GM21737 (cell line): ENCODE results near the gene CYB5D1.
A peak's percentile ranks its signal among the peaks of the same experiment; 100 is the strongest.

Experiments used
- ATAC-seq: cut with Tn5 transposase; IDR thresholded peaks from one replicate; pipeline ENCODE4 v1.9.1; 2021; ENCODE audit warnings: mild to moderate bottlenecking, moderate library complexity; ENCODE audit not compliant: unreplicated experiment

Gene CYB5D1

GRCh38 chr17:7885367-7886226, 27.8 kb downstream of the CYB5D1 start:
- ATAC-seq = no peak

DNA sequence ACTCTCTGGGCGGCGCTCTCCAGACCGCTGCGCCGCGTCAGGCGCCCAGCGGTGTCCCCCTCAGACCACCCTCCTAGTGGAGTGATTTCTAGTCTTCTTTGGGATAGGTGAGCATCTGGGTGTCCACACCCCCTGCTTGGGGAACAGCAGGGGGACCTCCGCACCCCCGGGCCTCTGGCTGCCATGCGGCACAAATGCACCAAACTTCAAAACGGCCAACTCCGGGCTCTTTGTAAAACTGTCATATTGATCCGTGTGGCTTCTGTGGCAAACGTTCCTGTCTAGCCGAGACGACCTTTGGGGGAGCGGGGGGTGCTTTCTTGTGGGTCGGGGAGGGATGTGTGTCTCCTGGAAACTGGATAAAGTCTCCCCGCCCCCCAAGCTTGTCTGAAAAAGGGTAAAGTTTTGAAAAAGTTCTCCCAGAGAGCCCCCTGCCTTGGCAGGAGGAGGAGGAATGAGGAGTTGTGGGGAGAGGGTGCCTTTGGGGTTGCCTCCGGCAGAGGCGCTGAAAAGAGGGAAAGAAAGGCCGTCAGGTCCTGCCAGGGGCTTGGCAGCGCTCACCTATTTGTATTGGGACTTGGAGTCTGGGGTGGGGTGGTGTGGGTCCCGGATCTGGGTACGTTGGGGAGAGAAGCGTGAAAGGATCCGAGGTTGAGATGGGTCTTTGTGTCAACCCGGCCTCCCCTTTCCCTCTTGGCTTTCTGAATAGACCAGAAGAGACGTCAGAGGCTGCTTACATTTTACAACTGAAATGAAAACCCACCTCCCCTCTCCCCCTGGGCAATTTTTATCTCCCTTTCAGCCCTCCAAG, 28.6 kb downstream of the CYB5D1 start:
- ATAC-seq = no peak

DNA sequence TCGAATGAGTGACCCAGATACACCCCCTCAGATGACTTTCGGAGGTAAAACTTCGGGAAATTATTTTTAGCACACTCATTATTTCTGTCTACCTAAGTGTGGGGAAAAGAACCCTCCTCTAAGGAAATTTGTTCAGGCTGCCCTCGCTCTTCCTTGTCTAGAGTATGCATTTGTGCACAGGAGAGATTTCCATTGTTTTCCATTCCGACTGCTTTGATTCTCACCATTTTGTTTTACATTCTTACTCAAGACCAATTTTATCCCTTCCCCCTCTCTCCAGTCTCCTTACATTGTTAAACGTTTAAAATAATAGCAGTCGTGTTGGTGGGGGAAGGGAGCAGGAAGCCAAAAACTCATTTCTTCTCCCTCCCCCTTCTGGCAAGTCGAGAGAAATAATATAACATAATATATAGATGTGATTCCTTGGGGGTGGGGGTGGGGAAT, 29.3 kb downstream of the CYB5D1 start:
- ATAC-seq = no peak

GRCh38 chr17:7887482-7888183, 29.8 kb downstream of the CYB5D1 start:
- ATAC-seq = peak; percentile 54

GRCh38 chr17:7888184-7888920, 30.5 kb downstream of the CYB5D1 start, which contains the start of gene CHD3:
CHD3 (plus strand) TSS chr17:7888789; CDS start chr17:7889001, 212 bp downstream.
- ATAC-seq = no peak

DNA sequence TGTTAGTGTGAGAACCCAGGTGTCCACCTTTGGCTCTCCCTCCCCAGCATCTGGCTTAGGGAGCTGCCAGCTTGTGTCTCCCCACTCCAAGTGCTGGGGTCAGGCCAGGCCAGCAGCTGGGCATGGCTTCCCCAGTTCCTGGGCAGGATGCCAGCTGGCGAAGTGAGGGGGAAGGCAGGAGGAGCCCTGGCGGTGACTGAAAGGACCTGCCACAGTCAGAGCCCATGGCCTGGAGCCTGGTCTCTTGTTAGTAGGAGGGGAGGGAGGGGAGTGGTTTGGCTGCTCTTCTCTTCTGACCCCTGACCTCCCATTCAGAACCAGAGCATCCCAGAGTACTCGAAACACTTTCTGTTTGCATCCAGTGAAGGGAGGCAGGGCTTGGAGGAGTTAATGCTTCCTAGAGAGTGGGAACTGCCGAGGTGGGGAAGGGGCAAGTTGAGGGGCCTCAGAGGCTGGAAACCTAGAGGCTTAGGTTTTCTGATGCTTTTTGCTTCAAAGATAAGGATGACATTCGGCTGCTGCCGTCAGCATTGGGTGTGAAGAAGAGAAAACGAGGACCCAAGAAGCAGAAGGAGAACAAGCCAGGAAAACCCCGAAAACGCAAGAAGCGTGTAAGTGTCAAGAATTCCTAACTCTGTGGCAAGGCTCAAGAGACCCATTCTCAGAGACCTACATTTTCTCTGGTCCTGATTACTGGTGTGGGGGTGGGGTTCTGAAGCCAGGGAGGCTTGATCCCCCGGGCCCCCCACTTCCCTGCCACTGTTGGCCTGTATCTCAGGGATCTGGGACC, 31.6 kb downstream of the CYB5D1 start:
- no peak for ATAC-seq

DNA sequence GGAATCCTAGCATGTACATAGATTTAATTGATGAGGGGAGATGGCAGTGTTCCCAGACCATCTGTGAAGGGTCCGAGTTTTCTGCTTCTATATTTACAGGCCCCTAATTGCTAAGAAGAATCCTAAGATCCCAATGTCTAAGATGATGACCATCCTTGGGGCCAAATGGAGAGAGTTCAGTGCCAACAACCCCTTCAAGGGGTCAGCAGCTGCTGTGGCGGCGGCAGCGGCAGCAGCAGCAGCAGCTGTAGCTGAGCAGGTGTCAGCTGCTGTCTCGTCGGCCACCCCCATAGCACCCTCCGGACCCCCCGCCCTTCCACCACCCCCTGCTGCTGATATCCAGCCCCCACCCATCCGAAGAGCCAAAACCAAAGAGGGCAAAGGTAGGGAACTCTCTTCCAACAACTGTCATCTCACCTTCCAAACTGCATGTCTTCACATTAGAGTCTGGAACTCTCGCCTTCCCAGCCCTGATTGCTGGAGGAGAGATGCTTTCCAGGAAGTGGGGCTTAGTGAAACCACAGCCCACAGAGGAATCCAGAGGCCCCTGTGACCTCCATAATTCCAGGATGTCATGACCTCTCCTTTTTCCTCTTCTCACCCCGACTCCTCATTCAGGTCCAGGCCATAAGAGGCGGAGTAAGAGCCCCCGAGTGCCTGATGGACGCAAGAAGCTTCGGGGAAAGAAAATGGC, 35.5 kb downstream of the CYB5D1 start:
- ATAC-seq = no peak

GRCh38 chr17:7894226-7894625, 36.4 kb downstream of the CYB5D1 start:
- ATAC-seq = no peak

- ATAC-seq = no peak
Measured at GRCh38 chr17:7894866-7895265, 37.1 kb downstream of the CYB5D1 start.

GRCh38 chr17:7897090-7897489, 39.3 kb downstream of the CYB5D1 start:
- ATAC-seq = no peak

DNA sequence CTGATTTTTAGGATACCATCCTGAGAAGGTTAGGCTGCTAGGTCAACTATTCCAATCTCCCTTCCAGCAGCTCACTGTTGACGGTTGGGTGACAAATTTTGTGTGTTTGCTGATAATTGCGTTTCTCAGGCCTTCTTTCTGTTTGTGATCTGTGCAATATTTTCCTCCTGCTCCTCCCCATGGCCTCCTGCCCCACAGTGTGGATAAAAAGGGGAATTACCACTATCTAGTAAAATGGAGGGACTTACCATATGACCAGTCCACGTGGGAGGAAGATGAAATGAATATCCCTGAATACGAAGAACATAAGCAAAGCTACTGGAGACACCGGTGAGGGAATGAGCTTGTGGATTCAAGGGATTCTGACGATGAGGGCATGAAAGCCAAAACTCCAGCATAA, 40.0 kb downstream of the CYB5D1 start:
- no peak for ATAC-seq

GRCh38 chr17:7903154-7904103, 45.6 kb downstream of the CYB5D1 start:
- ATAC-seq = no peak

GRCh38 chr17:7909089-7909488, 51.3 kb downstream of the CYB5D1 start:
- no peak for ATAC-seq

DNA sequence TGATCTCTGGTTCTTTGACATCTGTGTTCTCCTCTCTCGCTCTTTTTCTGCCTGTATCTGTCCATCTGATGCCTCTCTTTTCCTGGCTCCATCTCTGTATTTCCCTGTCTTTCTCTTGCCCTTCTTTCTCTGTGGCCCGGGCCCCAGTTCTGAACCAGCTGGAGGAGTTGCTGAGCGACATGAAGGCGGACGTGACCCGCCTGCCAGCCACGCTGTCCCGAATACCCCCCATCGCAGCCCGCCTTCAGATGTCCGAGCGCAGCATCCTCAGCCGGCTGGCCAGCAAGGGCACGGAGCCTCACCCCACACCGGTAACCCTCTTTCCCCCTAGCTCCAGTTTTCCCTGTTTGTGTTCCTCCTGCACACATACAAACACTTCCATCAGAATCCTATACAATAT, 52.5 kb downstream of the CYB5D1 start:
- ATAC-seq = no peak

GRCh38 chr17:7910711-7911110, 52.9 kb downstream of the CYB5D1 start:
- no peak for ATAC-seq

GRCh38 chr17:7911116-7911515, 53.3 kb downstream of the CYB5D1 start:
- no peak for ATAC-seq
